ENCODE results near the gene TMEM95.

DNA sequence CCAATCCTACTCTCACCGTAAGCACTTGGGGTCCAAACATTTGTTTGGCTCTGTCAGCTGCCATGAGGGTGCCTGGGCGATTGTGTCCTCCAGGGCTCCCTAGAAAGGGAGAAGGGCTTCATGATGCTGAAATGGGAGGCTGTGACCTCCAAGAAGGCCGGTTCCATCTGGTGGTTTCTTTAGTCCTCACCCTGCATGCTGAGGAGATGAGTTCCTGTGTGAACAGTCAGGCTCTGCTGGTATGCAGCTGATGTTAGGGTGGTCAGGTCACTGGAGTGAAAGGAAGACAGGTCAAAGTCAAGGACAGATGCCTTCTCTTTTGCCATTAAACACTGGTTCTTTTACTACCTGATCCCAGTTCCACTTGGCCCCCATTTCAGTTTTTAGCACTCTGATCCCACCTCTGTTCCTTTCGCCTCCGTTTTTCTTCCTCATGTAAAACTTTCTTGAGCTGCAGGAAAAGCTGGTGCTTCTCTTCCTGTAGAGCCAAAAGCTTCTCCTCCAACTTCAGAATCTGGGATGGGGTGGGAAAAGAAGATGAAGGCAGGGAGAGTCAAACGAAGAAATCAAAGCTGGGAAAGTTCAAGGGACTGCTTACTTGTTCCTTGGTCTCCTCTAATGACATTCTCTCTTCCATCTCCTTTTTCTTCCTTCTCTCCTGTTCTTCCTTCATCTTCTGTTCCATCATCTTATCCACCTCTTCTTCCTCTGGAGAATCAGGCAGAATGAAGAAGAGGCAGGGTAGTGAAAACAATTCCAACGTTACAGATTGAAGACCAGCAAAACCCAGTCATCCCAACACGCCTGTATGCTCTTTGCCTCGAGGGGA, 40.9 kb upstream of the TMEM95 start:
- no peak for TF ChIP-seq RAD21 (IDR thresholded peaks at IDR 0.05)
- TF ChIP-seq, protein P1, sequence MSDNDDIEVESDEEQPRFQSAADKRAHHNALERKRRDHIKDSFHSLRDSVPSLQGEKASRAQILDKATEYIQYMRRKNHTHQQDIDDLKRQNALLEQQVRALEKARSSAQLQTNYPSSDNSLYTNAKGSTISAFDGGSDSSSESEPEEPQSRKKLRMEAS (IDR thresholded peaks at IDR 0.05), result no peak
- TF ChIP-seq CTCF (IDR thresholded peaks at IDR 0.05; ENCODE audit: low read depth, low read length, missing input control), result no peak
- TF ChIP-seq REST (IDR thresholded peaks at IDR 0.05), result no peak
- TF ChIP-seq EGR1 (IDR thresholded peaks at IDR 0.05; ENCODE audit: low read depth in 2 of 2), result no peak
- TF ChIP-seq HNF4G (IDR thresholded peaks at IDR 0.05), result no peak
- TF ChIP-seq FOXA1 (IDR thresholded peaks at IDR 0.05), result no peak
- no peak for TF ChIP-seq ZBTB33 (IDR thresholded peaks at IDR 0.05)
- TF ChIP-seq TAF1 (conservative IDR thresholded peaks at IDR 0.05), result no peak
- TF ChIP-seq GABPA (IDR thresholded peaks at IDR 0.05 in 1 of 2, conservative IDR thresholded peaks at IDR 0.05 in 1 of 2), result no peak
- no peak for TF ChIP-seq FOXA2 (IDR thresholded peaks at IDR 0.05)
